Muscle layer of colon (tissue), 2 donors: Measurements from ENCODE around the gene RNF207.
A peak's percentile ranks its signal among the peaks of the same experiment; 100 is the strongest.

Experiments
- H3K27ac ChIP-seq: one replicate; pipeline ENCODE4 v1.7.0; 2013; ENCODE audit warnings: low read depth, mild to moderate bottlenecking, low read length, moderate library complexity
- H3K27me3 ChIP-seq, 2 donors: one replicate each; pipeline ENCODE4 v1.7.0; 2013; ENCODE audit warnings: low read length in 2 of 2, mild to moderate bottlenecking in 2 of 2; ENCODE audit not compliant: insufficient read depth in 2 of 2, control insufficient read depth in 1 of 2
- H3K36me3 ChIP-seq: one replicate; pipeline ENCODE4 v1.7.0; 2013; ENCODE audit warnings: mild to moderate bottlenecking, low read length; ENCODE audit not compliant: insufficient read depth
- H3K4me1 ChIP-seq: one replicate; pipeline ENCODE4 v1.7.0; 2013; ENCODE audit warnings: mild to moderate bottlenecking, low read length; ENCODE audit not compliant: insufficient read depth
- H3K4me3 ChIP-seq, 2 donors: one replicate each; pipeline ENCODE4 v1.7.0; 2013; ENCODE audit warnings: low read length in 2 of 2, low read depth in 1 of 2, mild to moderate bottlenecking in 1 of 2, moderate library complexity in 1 of 2
- H3K9ac ChIP-seq: one replicate; pipeline ENCODE4 v1.7.0; 2013; ENCODE audit warnings: low read length
- H3K9me3 ChIP-seq: one replicate; pipeline ENCODE4 v1.7.0; 2013; ENCODE audit warnings: mild to moderate bottlenecking, low read length
- donor health status: abdominal sarcoma.
- donor health status: Adenocarcinoma of cecum.

Gene RNF207

DNA sequence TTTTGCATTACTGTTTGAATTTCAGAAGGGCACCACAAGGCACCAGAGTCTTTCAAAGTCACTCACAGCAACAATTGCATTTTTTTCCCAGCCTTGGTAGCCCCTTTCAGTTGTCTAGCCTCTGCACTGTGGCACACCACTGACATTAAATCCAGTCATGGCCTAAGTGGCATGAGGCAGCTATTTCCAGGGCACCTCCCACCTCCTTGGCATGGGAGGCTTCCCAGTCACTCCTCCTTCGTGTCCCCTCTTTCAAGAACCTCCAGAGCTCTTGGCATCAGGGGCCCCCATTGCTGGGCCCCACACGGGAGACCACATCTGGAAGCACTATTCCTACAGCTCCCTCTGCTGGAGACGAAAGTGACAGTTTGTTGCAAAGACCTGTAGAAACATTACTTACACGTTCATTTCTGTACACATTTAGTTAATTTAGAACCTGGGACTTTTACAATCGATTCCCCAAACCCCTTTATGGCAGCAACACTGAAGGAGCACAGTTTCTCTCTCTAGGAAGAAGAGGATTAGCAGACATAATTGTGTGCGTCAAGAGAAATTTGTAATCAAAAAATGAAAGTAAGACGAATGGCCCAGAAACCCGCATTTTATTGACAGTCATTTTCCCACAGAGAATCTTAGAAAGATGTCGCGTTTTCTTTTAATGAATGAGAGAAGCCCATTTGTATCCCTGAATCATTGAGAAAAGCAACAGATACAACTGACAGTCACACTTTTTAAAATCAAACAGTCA, 20.1 kb upstream of the RNF207 start:
- Histone ChIP-seq H3K27ac (no peak overlapping the region), H3K4me3 (no peak overlapping the region), H3K36me3 (peaks cover 34% of the 10 kb centered on the region), H3K27me3 (no peaks in the 10 kb centered on the region), H3K4me1 (peaks cover 9% of the 10 kb centered on the region), H3K9me3 (no peaks in the 10 kb centered on the region), H3K9ac (no peak overlapping the region)

DNA sequence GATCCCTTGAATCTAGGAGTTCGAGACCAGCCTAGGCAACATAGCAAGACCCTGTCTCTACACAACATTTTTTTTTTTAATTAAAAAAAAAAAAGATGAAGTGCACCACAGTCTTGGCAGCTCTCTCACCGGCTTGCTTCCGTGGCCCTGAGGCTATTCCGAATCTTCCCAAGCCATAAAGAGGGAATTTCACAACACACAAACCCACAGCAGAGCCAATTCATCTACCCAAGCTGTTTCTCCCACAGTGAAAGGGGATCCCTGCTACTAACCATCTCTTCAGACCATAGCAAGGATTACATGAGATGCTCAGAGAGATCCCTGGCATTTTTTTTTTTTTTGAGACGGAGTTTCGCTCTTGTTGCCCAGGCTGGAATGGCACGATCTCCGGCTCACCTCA, 17.5 kb upstream of the RNF207 start:
- Histone ChIP-seq H3K9me3 (no peaks in the 10 kb centered on the region), H3K27me3 (no peaks in the 10 kb centered on the region), H3K36me3 (peaks cover 47% of the 10 kb centered on the region), H3K9ac (no peak overlapping the region), H3K4me1 (peaks cover 4% of the 10 kb centered on the region), H3K27ac (no peak overlapping the region), H3K4me3 (no peak overlapping the region)

DNA sequence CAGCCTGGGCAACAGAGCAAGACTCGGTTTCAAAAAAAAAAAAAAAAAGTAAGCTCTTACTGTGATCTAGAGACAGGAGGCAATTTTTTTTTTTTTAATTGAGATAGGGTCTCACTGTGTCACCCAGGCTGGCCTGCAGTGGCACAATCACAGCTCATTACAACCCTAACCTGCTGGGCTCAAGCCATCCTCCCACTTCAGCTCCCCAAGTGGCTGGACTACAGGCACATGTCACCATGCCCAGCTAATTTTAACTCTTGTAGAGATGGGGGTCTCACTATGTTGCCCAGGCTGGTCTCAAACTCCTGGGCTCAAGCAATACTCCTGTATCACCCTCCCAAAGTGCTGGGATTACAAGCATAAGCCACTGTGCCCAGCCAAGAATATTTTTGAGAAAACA, 14.0 kb upstream of the RNF207 start:
- peaks cover 61% of the 10 kb centered on the region for H3K36me3 ChIP-seq
- no peak overlapping the region for H3K27ac ChIP-seq
- H3K27me3 ChIP-seq, result no peaks in the 10 kb centered on the region
- no peaks in the 10 kb centered on the region for H3K9me3 ChIP-seq
- no peak overlapping the region for H3K4me3 ChIP-seq
- no peak overlapping the region for H3K9ac ChIP-seq
- H3K4me1 ChIP-seq, result no peaks in the 10 kb centered on the region

DNA sequence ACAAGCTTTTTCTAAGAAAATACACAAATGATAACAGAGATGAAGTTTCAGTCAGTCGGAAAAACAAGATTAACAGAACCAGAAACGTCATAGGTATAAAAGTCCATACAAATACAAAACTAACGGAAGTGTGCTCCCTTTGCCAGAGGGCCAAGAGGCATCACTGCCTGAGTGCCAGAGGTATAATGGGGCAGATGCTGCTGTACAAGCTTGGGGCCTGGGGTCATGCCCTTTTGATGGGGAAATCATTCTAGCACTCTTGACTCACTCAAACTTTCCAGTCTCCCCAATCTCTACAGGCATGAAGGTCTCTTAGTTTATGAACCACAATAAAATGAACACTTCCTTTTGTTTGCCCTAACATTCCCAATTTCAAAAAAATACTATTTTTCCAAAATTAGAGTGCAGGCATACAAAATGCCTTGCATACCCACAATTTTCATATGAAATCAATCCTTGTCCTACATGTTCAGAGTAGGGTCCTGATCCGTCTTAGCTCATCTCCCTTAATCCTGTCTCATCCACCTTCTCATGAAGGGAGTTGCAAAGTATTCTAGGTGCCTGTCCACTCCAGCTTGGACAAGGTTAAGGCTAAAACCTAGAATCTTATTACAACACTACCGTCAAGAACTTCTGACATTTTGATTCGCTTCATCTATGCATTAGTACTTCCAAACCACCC, 8.0 kb upstream of the RNF207 start:
- peak overlapping the region in 1 of 2 donors; percentile 89 for H3K4me3 ChIP-seq
- peaks cover 23% of the 10 kb centered on the region for H3K4me1 ChIP-seq
- no peak overlapping the region for H3K27ac ChIP-seq
- H3K36me3 ChIP-seq, result peaks cover 29% of the 10 kb centered on the region
- H3K27me3 ChIP-seq, result no peaks in the 10 kb centered on the region
- peak overlapping the region; percentile 91 for H3K9ac ChIP-seq
- no peaks in the 10 kb centered on the region for H3K9me3 ChIP-seq

DNA sequence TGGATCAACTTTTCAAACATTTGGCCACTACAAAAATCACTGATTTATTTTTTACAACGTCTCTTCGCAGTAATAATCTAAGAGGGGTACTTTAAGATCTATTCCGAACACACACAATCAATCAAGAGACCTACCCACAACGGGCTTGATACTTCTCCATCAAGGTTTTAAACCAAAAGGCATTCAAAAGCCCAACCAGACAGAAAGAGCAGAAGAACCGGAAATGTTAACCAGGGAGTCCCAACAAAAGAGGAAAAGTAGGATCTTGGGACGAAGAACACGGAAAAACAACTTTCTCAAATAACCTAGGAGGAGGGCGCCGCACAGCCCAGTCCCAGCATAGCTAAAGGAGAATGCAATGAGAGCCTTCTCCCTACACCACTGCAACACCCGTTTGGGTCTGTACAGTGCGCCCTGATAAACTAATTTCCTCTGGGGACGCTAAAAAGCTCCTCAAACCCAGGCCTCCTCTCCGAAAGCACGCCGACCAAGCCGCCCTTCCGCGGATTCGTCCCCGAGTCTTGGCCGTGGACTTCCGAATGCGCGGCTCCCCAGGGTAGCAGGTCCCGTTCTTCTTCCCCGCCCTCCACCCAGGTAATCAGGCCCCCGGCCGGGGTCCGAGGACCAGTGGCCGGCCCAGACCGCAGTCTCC, 7.1 kb upstream of the RNF207 start:
- peaks cover 23% of the 10 kb centered on the region for H3K36me3 ChIP-seq
- peak overlapping the region; percentile 71 to 89 for H3K4me3 ChIP-seq
- H3K27ac ChIP-seq, result peak overlapping the region; percentile 65
- H3K9me3 ChIP-seq, result no peaks in the 10 kb centered on the region
- H3K27me3 ChIP-seq, result no peaks in the 10 kb centered on the region
- peak overlapping the region; percentile 91 for H3K9ac ChIP-seq
- H3K4me1 ChIP-seq, result peaks cover 23% of the 10 kb centered on the region

DNA sequence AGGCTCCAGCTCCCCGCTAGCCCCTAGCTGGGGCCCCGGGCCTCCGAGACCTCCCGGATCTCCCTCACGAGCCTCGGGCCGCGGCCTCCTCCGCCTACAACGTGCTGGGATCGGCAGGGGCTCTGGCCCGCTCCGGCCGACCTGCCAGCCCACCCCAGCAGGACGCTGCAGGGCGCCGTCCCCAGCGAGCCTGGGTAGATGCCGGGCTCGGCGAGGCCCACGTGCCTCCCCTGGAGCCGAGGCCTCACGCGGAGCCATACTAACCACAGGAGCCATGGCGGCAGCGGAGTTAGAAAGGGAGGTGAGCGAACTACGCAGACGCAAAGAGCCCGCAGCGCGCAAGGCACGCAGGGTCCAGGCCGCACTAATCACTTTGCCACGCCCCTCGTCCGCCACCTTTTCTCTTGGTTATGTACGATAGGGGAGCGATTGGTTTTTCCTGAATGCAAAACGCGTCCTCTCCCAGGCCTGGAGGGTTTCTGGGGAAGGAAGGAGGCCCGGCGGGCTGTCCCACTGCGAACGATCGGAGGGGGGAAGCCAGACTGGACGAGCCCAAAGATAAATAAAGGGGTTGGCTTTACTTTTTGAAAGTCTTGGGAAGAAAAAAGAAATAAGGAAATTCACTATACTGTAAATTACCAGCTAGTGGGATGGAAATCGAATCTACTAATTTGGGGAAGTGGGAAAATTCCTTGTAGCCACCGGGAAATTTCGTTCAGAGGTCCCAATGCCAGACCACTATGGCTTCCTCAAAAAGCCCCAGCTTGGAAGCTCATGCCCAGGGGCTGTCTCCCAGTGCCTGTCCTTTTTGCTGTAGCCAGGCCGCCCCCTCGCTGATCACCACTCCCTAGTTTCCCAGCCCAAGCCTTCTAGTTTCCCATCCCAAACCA, 6.4 kb upstream of the RNF207 start, which contains the start of gene RPL22:
TSS of gene RPL22 (minus strand) at position 298 of the 890 bp plus-strand sequence. CDS start at position 276, 22 bp downstream.
- H3K4me3 ChIP-seq, result peak within 1 kb of the TSS; percentile 71 to 89
- no peaks in the 10 kb centered on the region for H3K27me3 ChIP-seq
- peak within 1 kb of the TSS; percentile 65 for H3K27ac ChIP-seq
- peaks cover 23% of the 10 kb centered on the region for H3K4me1 ChIP-seq
- peak within 1 kb of the TSS; percentile 91 for H3K9ac ChIP-seq
- H3K36me3 ChIP-seq, result peaks cover 15% of the 10 kb centered on the region
- no peaks in the 10 kb centered on the region for H3K9me3 ChIP-seq

DNA sequence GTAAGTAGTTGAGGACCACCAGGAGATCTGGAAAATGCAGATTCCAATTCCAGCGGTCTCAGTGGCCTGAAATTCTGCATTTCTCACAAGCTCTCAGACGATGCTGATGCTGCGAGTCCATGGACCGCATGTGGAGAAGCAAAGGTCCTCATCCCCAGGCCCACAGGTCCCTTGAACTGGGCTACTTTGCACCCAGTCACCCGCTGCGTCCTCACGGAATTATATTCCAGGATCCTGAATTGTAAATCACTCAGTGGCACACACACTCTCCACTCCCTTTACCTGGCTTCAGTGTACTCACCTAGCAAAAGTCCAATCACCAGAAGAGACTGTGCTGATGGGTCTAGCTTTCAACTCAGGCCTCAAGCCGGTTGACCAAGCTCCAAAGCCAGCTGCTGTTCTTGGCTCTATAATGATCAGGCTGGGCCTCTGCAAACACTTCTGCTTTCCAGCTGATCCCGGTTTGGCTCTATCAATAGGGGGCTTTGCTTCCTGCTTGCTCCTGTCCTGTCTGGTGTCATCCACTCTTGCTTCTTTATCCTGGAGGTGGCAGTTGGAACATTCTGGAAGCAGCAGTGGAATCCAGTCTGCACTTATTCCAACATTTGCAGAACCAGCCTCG, 5.6 kb upstream of the RNF207 start:
- peak overlapping the region; percentile 37 for H3K27ac ChIP-seq
- H3K9me3 ChIP-seq, result no peaks in the 10 kb centered on the region
- peaks cover 13% of the 10 kb centered on the region for H3K36me3 ChIP-seq
- peaks cover 29% of the 10 kb centered on the region for H3K4me1 ChIP-seq
- no peak overlapping the region for H3K9ac ChIP-seq
- H3K27me3 ChIP-seq, result no peaks in the 10 kb centered on the region
- peak overlapping the region; percentile 4 to 89 for H3K4me3 ChIP-seq

DNA sequence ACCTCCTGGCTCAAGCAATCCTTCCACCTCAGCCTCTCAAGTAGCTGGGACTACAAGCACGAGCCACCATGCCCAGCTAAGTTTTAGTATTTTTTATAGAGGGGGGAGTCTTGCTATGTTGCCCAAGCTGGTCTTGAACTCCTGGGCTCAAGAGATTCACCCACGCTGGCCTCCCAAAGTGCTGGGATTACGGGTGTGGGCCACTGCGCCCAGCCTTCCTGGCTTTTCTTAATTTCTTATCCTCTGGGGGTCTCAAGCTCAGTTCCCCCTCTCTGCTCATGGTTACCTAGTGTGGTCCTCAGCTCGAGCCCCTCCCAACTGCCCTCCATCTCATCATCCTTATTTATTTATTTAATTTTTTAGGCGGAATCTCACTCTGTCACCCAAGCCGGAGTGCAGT, 3.7 kb upstream of the RNF207 start:
- Histone ChIP-seq H3K4me3 (no peak overlapping the region), H3K36me3 (no peaks in the 10 kb centered on the region), H3K27ac (no peak overlapping the region), H3K9me3 (no peaks in the 10 kb centered on the region), H3K4me1 (peaks cover 34% of the 10 kb centered on the region), H3K27me3 (no peaks in the 10 kb centered on the region), H3K9ac (no peak overlapping the region)

DNA sequence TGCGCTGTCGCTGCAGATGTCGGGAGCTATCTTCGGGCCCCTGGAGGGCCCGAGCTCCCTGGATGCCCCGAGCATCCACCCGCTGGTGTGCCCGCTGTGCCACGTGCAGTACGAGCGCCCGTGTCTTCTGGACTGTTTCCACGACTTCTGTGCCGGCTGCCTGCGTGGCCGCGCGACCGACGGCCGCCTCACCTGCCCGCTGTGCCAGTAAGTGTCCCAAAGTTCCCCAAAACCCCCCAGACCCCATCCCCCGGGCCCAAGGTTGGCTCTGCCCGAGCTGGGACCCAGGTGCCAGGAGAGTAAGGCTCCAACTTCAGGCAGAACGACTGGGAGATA, 569 bp downstream of the RNF207 start:
- H3K4me3 ChIP-seq, result peak overlapping the region; percentile 36 to 49
- H3K36me3 ChIP-seq, result no peaks in the 10 kb centered on the region
- H3K4me1 ChIP-seq, result peaks cover 11% of the 10 kb centered on the region
- H3K9ac ChIP-seq, result no peak overlapping the region
- no peaks in the 10 kb centered on the region for H3K9me3 ChIP-seq
- H3K27me3 ChIP-seq, result no peaks in the 10 kb centered on the region
- H3K27ac ChIP-seq, result peak overlapping the region; percentile 42

DNA sequence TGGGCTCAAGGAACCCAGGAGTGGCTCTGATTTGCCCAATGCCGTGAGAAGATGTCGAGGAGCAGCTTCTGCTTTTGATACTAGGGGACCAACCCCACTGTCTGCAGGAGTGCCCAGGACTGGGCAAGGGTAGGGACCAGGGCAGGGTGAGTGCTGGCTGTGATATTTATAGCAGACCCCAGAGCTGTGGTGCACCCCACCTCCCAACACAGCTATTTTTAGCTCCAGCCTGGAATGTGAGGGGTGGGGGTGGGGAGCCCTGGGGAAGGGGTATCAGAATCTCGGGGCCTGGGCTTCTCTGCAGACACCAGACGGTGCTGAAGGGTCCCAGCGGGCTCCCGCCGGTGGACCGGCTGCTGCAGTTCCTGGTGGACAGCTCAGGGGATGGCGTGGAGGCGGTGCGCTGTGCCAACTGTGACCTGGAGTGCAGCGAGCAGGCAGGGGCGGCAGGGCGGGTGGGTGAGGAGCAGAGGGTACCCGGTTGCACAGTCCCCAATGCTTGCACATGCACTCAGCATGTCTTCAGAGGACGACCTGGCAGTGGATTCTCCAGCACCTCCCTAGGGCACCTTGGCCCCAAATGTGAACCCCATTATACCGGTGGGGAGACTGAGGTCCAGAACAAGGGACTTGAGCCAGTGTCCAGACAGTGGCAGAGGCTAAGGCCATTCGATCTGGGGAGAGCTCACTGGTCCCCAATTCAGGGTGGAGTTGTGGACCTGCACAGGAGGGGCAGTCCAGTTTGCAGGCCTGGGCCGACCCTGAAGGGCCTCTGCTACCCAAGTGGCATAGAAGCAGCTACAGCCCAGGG, 1.4 kb downstream of the RNF207 start:
- Histone ChIP-seq H3K4me1 (peaks cover 11% of the 10 kb centered on the region), H3K36me3 (no peaks in the 10 kb centered on the region), H3K9ac (no peak overlapping the region), H3K4me3 (peak overlapping the region in 1 of 2 donors; percentile 49), H3K27me3 (no peaks in the 10 kb centered on the region), H3K9me3 (no peaks in the 10 kb centered on the region), H3K27ac (no peak overlapping the region)
